ENCODE results near the gene S100A14. TPM values are rescaled to one million over a fixed set of nuclear protein-coding genes. Genes with fewer than 3 reads are reported as not detected.

Gene S100A14
- total RNA-seq, 2 experiments from 2014 or later = not detected

GRCh38 chr1:153612755-153613331 lies 3.3 kb downstream of the S100A14 start, which contains the start of gene S100A16:
TSS of gene S100A16 (minus strand) at chr1:153613137. CDS start at chr1:153608151, 4,986 bp downstream.
- DNase-seq = no peak
- Mint-ChIP-seq H3K4me3 (no peak within 1 kb of the TSS), H3K36me3 (ENCODE audit: low read depth) (no peaks in the 10 kb centered on the region), H3K4me1 (ENCODE audit: low read depth) (peaks cover 1% of the 10 kb centered on the region), H3K27me3 (ENCODE audit: low read depth) (no peaks in the 10 kb centered on the region), H3K27ac (no peak within 1 kb of the TSS), H3K9me3 (no peaks in the 10 kb centered on the region)
- intact Hi-C loops (cut with micrococcal nuclease) = no loop called here
- CTCF ChIA-PET = interaction anchor here (1.0 to 1.7 kb wide), 2 partner anchors 9 to 35 kb away, joined by 5 read pairs; no protein-coding TSS in a partner anchor

GRCh38 chr1:153612111-153612754 lies 3.9 kb downstream of the S100A14 start:
- H3K4me1 Mint-ChIP-seq (ENCODE audit: low read depth) = no peaks in the 10 kb centered on the region
- CTCF ChIA-PET = interaction anchor here (1.0 kb wide), 1 partner anchor 10 kb away, joined by 5 read pairs; no protein-coding TSS in a partner anchor
- no peak overlapping the region for H3K4me3 Mint-ChIP-seq
- no peak for DNase-seq
- intact Hi-C loops (cut with micrococcal nuclease) = no loop called here
- no peaks in the 10 kb centered on the region for H3K36me3 Mint-ChIP-seq (ENCODE audit: low read depth)
- no peaks in the 10 kb centered on the region for H3K9me3 Mint-ChIP-seq
- no peak overlapping the region for H3K27ac Mint-ChIP-seq
- H3K27me3 Mint-ChIP-seq (ENCODE audit: low read depth) = no peaks in the 10 kb centered on the region

GRCh38 chr1:153611356-153611755 lies 4.8 kb downstream of the S100A14 start:
- Mint-ChIP-seq H3K4me1 (ENCODE audit: low read depth) (no peaks in the 10 kb centered on the region), H3K9me3 (no peaks in the 10 kb centered on the region), H3K4me3 (no peak overlapping the region), H3K36me3 (ENCODE audit: low read depth) (no peaks in the 10 kb centered on the region), H3K27me3 (ENCODE audit: low read depth) (no peaks in the 10 kb centered on the region), H3K27ac (no peak overlapping the region)
- DNase-seq = no peak
- CTCF ChIA-PET = no interaction called here
- intact Hi-C loops (cut with micrococcal nuclease) = no loop called here

- Mint-ChIP-seq H3K4me1 (ENCODE audit: low read depth) (no peaks in the 10 kb centered on the region), H3K27ac (no peak overlapping the region), H3K9me3 (no peaks in the 10 kb centered on the region), H3K27me3 (ENCODE audit: low read depth) (no peaks in the 10 kb centered on the region), H3K36me3 (ENCODE audit: low read depth) (no peaks in the 10 kb centered on the region), H3K4me3 (no peak overlapping the region)
- intact Hi-C loops (cut with micrococcal nuclease) = no loop called here
- no peak for DNase-seq
- CTCF ChIA-PET = no interaction called here
Measured at GRCh38 chr1:153610811-153611301, 5.3 kb downstream of the S100A14 start.

GRCh38 chr1:153610334-153610733 lies 5.8 kb downstream of the S100A14 start:
- CTCF ChIA-PET = no interaction called here
- Mint-ChIP-seq H3K4me3 (no peak overlapping the region), H3K27ac (no peak overlapping the region), H3K27me3 (ENCODE audit: low read depth) (no peaks in the 10 kb centered on the region), H3K36me3 (ENCODE audit: low read depth) (no peaks in the 10 kb centered on the region), H3K4me1 (ENCODE audit: low read depth) (no peaks in the 10 kb centered on the region), H3K9me3 (no peaks in the 10 kb centered on the region)
- intact Hi-C loops (cut with micrococcal nuclease) = no loop called here
- no peak for DNase-seq

GRCh38 chr1:153609585-153609907 lies 6.6 kb downstream of the S100A14 start:
- DNase-seq = no peak
- no peaks in the 10 kb centered on the region for H3K9me3 Mint-ChIP-seq
- CTCF ChIA-PET = interaction anchor here (0.6 kb wide), 1 partner anchor 90 kb away, joined by 4 read pairs; no protein-coding TSS in a partner anchor
- no peaks in the 10 kb centered on the region for H3K27me3 Mint-ChIP-seq (ENCODE audit: low read depth)
- H3K4me1 Mint-ChIP-seq (ENCODE audit: low read depth) = no peaks in the 10 kb centered on the region
- H3K27ac Mint-ChIP-seq = no peak overlapping the region
- no peaks in the 10 kb centered on the region for H3K36me3 Mint-ChIP-seq (ENCODE audit: low read depth)
- H3K4me3 Mint-ChIP-seq = no peak overlapping the region
- intact Hi-C loops (cut with micrococcal nuclease) = no loop called here

- H3K27me3 Mint-ChIP-seq (ENCODE audit: low read depth) = no peaks in the 10 kb centered on the region
- intact Hi-C loops (cut with micrococcal nuclease) = no loop called here
- no peak for DNase-seq
- no peak overlapping the region for H3K4me3 Mint-ChIP-seq
- CTCF ChIA-PET = interaction anchor here (0.6 kb wide), 1 partner anchor 90 kb away, joined by 4 read pairs; no protein-coding TSS in a partner anchor
- no peak overlapping the region for H3K27ac Mint-ChIP-seq
- no peaks in the 10 kb centered on the region for H3K36me3 Mint-ChIP-seq (ENCODE audit: low read depth)
- H3K4me1 Mint-ChIP-seq (ENCODE audit: low read depth) = no peaks in the 10 kb centered on the region
- no peaks in the 10 kb centered on the region for H3K9me3 Mint-ChIP-seq
Measured at GRCh38 chr1:153608742-153609584, 7.2 kb downstream of the S100A14 start.

GRCh38 chr1:153608089-153608682 lies 7.9 kb downstream of the S100A14 start:
- no peak overlapping the region for H3K27ac Mint-ChIP-seq
- no peak overlapping the region for H3K4me3 Mint-ChIP-seq
- H3K4me1 Mint-ChIP-seq (ENCODE audit: low read depth) = no peaks in the 10 kb centered on the region
- intact Hi-C loops (cut with micrococcal nuclease) = no loop called here
- CTCF ChIA-PET = no interaction called here
- no peaks in the 10 kb centered on the region for H3K27me3 Mint-ChIP-seq (ENCODE audit: low read depth)
- DNase-seq = no peak
- H3K36me3 Mint-ChIP-seq (ENCODE audit: low read depth) = no peaks in the 10 kb centered on the region
- no peaks in the 10 kb centered on the region for H3K9me3 Mint-ChIP-seq

- DNase-seq = no peak
- intact Hi-C loops (cut with micrococcal nuclease) = no loop called here
- Mint-ChIP-seq H3K27ac (no peak overlapping the region), H3K4me3 (no peak overlapping the region), H3K4me1 (ENCODE audit: low read depth) (peaks cover 3% of the 10 kb centered on the region), H3K27me3 (ENCODE audit: low read depth) (no peaks in the 10 kb centered on the region), H3K9me3 (no peaks in the 10 kb centered on the region), H3K36me3 (ENCODE audit: low read depth) (no peaks in the 10 kb centered on the region)
- CTCF ChIA-PET = interaction anchor here (1.5 kb wide), 1 partner anchor 8 kb away, joined by 3 read pairs; no protein-coding TSS in a partner anchor
Measured at GRCh38 chr1:153607381-153607780, 8.7 kb downstream of the S100A14 start.

GRCh38 chr1:153606194-153606593 lies 9.9 kb downstream of the S100A14 start:
- Mint-ChIP-seq H3K9me3 (no peaks in the 10 kb centered on the region), H3K27me3 (ENCODE audit: low read depth) (no peaks in the 10 kb centered on the region), H3K4me1 (ENCODE audit: low read depth) (peaks cover 3% of the 10 kb centered on the region), H3K36me3 (ENCODE audit: low read depth) (no peaks in the 10 kb centered on the region), H3K4me3 (no peak overlapping the region), H3K27ac (no peak overlapping the region)
- CTCF ChIA-PET = interaction anchor here (1.5 kb wide), 1 partner anchor 9 kb away, joined by 3 read pairs; no protein-coding TSS in a partner anchor
- intact Hi-C loops (cut with micrococcal nuclease) = no loop called here
- no peak for DNase-seq

- Mint-ChIP-seq H3K36me3 (ENCODE audit: low read depth) (no peaks in the 10 kb centered on the region), H3K27me3 (ENCODE audit: low read depth) (no peaks in the 10 kb centered on the region), H3K4me1 (ENCODE audit: low read depth) (peaks cover 10% of the 10 kb centered on the region), H3K27ac (no peak overlapping the region), H3K4me3 (no peak overlapping the region), H3K9me3 (no peaks in the 10 kb centered on the region)
- intact Hi-C loops (cut with micrococcal nuclease) = no loop called here
- DNase-seq = no peak
- CTCF ChIA-PET = no interaction called here
Measured at GRCh38 chr1:153602749-153603148, 13.4 kb downstream of the S100A14 start.

GRCh38 chr1:153599847-153600246 lies 16.3 kb downstream of the S100A14 start:
- no peak for DNase-seq
- no peaks in the 10 kb centered on the region for H3K9me3 Mint-ChIP-seq
- intact Hi-C loops (cut with micrococcal nuclease) = no loop called here
- no peak overlapping the region for H3K4me3 Mint-ChIP-seq
- CTCF ChIA-PET = interaction anchor here (0.6 kb wide), 1 partner anchor 162 kb away, joined by 3 read pairs; no protein-coding TSS in a partner anchor
- H3K36me3 Mint-ChIP-seq (ENCODE audit: low read depth) = no peaks in the 10 kb centered on the region
- H3K4me1 Mint-ChIP-seq (ENCODE audit: low read depth) = peaks cover 16% of the 10 kb centered on the region
- no peak overlapping the region for H3K27ac Mint-ChIP-seq
- no peaks in the 10 kb centered on the region for H3K27me3 Mint-ChIP-seq (ENCODE audit: low read depth)
